ENCODE data around the gene GRK3. TPM values are rescaled to one million over a fixed set of nuclear protein-coding genes. Genes with fewer than 3 reads are reported as not detected.
A peak's percentile ranks its signal among the peaks of the same experiment; 100 is the strongest.
"Not testable (repeated sequence)": the region's sequence is repeated elsewhere in the genome, so short reads cannot be mapped to it uniquely, and the experiment has no call there.

The GRK3 gene
- total RNA-seq, 4 donors from 2014 or later, result 8.2 to 12.9 (median 10.2) TPM

GRCh38 chr22:25548866-25549464, 15.5 kb upstream of the GRK3 start:
- no peak overlapping the region for H3K4me3 ChIP-seq
- TF ChIP-seq EP300 (IDR thresholded peaks at IDR 0.05) (no peak), CTCF (IDR thresholded peaks at IDR 0.05) (no peak), POLR2A (IDR thresholded peaks at IDR 0.05) (no peak)
- DNase-seq (ENCODE audit: low spot score in 2 of 2), result no peak
- WGBS, 2 donors, result 88 to 90% methylated on average over 10 of the region's 10 CpGs
- H3K9me3 ChIP-seq, result peaks cover 0 to 5% (median 0%) of the 10 kb centered on the region in 4 donors
- no peaks in the 10 kb centered on the region for H3K4me1 ChIP-seq
- no peak overlapping the region for H3K27ac ChIP-seq
- H3K36me3 ChIP-seq, result no peaks in the 10 kb centered on the region
- H3K27me3 ChIP-seq, result no peaks in the 10 kb centered on the region

GRCh38 chr22:25551396-25551795, 13.1 kb upstream of the GRK3 start:
- Histone ChIP-seq H3K27ac (no peak overlapping the region), H3K9me3 (peaks cover 0 to 5% (median 0%) of the 10 kb centered on the region in 4 donors), H3K27me3 (no peaks in the 10 kb centered on the region), H3K4me1 (no peaks in the 10 kb centered on the region), H3K4me3 (no peak overlapping the region), H3K36me3 (no peaks in the 10 kb centered on the region)
- TF ChIP-seq CTCF (IDR thresholded peaks at IDR 0.05), result no peak
- no peak for TF ChIP-seq POLR2A (IDR thresholded peaks at IDR 0.05)
- no peak for TF ChIP-seq EP300 (IDR thresholded peaks at IDR 0.05)
- DNase-seq (ENCODE audit: low spot score in 2 of 2), result no peak
- WGBS, 2 donors, result 74 to 75% methylated on average over 1 of the region's 1 CpG

GRCh38 chr22:25552405-25552804, 12.1 kb upstream of the GRK3 start:
- not testable (repeated sequence) for H3K4me3 ChIP-seq; H3K27ac ChIP-seq; H3K36me3 ChIP-seq; H3K9me3 ChIP-seq; DNase-seq (ENCODE audit: low spot score in 2 of 2); H3K4me1 ChIP-seq; H3K27me3 ChIP-seq
- WGBS, 2 donors, result 77 to 91% methylated on average over 1 of the region's 1 CpG

GRCh38 chr22:25553131-25553530, 11.3 kb upstream of the GRK3 start:
- DNase-seq (ENCODE audit: low spot score in 2 of 2), result no peak
- no peak for TF ChIP-seq CTCF (IDR thresholded peaks at IDR 0.05)
- TF ChIP-seq POLR2A (IDR thresholded peaks at IDR 0.05), result no peak
- TF ChIP-seq EP300 (IDR thresholded peaks at IDR 0.05), result no peak
- Histone ChIP-seq H3K4me3 (no peak overlapping the region), H3K27me3 (no peaks in the 10 kb centered on the region), H3K9me3 (peaks cover 0 to 5% (median 0%) of the 10 kb centered on the region in 4 donors), H3K27ac (no peak overlapping the region), H3K4me1 (no peaks in the 10 kb centered on the region), H3K36me3 (no peaks in the 10 kb centered on the region)
- WGBS, 2 donors, result 88 to 91% methylated on average over 2 of the region's 2 CpGs

GRCh38 chr22:25554238-25554671, 10.2 kb upstream of the GRK3 start:
- WGBS, 2 donors, result 57 to 58% methylated on average over 1 of the region's 1 CpG
- Histone ChIP-seq H3K4me1 (no peaks in the 10 kb centered on the region), H3K27me3 (no peaks in the 10 kb centered on the region), H3K36me3 (no peaks in the 10 kb centered on the region), H3K4me3 (no peak overlapping the region), H3K9me3 (peaks cover 0 to 5% (median 0%) of the 10 kb centered on the region in 4 donors), H3K27ac (no peak overlapping the region)
- DNase-seq (ENCODE audit: low spot score in 2 of 2), result no peak
- TF ChIP-seq POLR2A (IDR thresholded peaks at IDR 0.05), result no peak
- TF ChIP-seq EP300 (IDR thresholded peaks at IDR 0.05), result peak in 1 of 2 donors; percentile 23
- TF ChIP-seq CTCF (IDR thresholded peaks at IDR 0.05), result no peak
